Keratinocyte (primary cell): ENCODE data around the gene PLEKHA1. TPM values are rescaled to one million over a fixed set of nuclear protein-coding genes. Genes with fewer than 3 reads are reported as not detected.

Source experiments
- DNase-seq: peaks from one replicate; pipeline ENCODE4 v3.0.0-alpha.2; 2011; ENCODE audit warnings: low read depth, missing footprints, low spot score
- FAIRE-seq: peaks from 2 replicates; lab custom pipeline; 2011; peaks lifted over from hg19 to GRCh38; lab: Jason Lieb, UNC
- H2AFZ ChIP-seq: 2 replicates; pipeline ENCODE4 v1.6.0; 2012; ENCODE audit warnings: low read length, control low read depth, inconsistent platforms; ENCODE audit not compliant: control insufficient read depth
- H3K27ac ChIP-seq: 2 replicates; pipeline ENCODE4 v1.5.1; 2011; ENCODE audit warnings: low read length; ENCODE audit not compliant: control insufficient read depth, insufficient read depth
- H3K27me3 ChIP-seq: 3 replicates; pipeline ENCODE4 v1.6.0; 2011; ENCODE audit warnings: low read length; ENCODE audit not compliant: control insufficient read depth, insufficient read depth; ENCODE audit errors: extremely low read depth
- H3K36me3 ChIP-seq, 2 experiments: 2 replicates in 1 of 2; 3 replicates in 1 of 2; pipeline ENCODE4 v1.5.1; 2011; ENCODE audit warnings: low read length in 2 of 2, mild to moderate bottlenecking in 1 of 2; ENCODE audit not compliant: control insufficient read depth in 2 of 2, insufficient read depth in 2 of 2; ENCODE audit errors: extremely low read depth in 1 of 2
- H3K4me1 ChIP-seq: 3 replicates; pipeline ENCODE4 v1.5.1; 2011; ENCODE audit warnings: low read length; ENCODE audit not compliant: control insufficient read depth, insufficient read depth; ENCODE audit errors: extremely low read depth
- H3K4me2 ChIP-seq: 3 replicates; pipeline ENCODE4 v1.6.0; 2011; ENCODE audit warnings: low read depth, low read length; ENCODE audit not compliant: control insufficient read depth, insufficient read depth; ENCODE audit errors: extremely low read depth
- H3K4me3 ChIP-seq, 3 experiments: fragments of 200-600 bp in 1 of 3; sonication (generic) in 1 of 3; 2 replicates in 2 of 3; 3 replicates in 1 of 3; pipeline ENCODE4 v1.5.1; 2011 to 2016; ENCODE audit warnings: low read length in 3 of 3, mild to moderate bottlenecking in 3 of 3, control low read depth in 2 of 3, inconsistent platforms in 1 of 3, low read depth in 1 of 3, mixed read lengths in 1 of 3, mixed run types in 1 of 3, moderate library complexity in 1 of 3; ENCODE audit not compliant: control insufficient read depth in 2 of 3, insufficient read depth in 2 of 3; ENCODE audit errors: extremely low read depth in 1 of 3
- H3K79me2 ChIP-seq: 2 replicates; pipeline ENCODE4 v1.6.0; 2012; ENCODE audit warnings: low read length; ENCODE audit not compliant: control insufficient read depth, insufficient read depth
- H3K9ac ChIP-seq: 3 replicates; pipeline ENCODE4 v1.6.0; 2011; ENCODE audit warnings: low read length; ENCODE audit not compliant: control insufficient read depth, insufficient read depth; ENCODE audit errors: extremely low read depth
- H3K9me1 ChIP-seq: 3 replicates; pipeline ENCODE4 v1.6.0; 2011; ENCODE audit warnings: low read length; ENCODE audit not compliant: control insufficient read depth, insufficient read depth; ENCODE audit errors: extremely low read depth
- H3K9me3 ChIP-seq: 2 replicates; pipeline ENCODE4 v1.5.1; 2012; ENCODE audit warnings: low read depth, low read length; ENCODE audit not compliant: control insufficient read depth
- H4K20me1 ChIP-seq: 3 replicates; pipeline ENCODE4 v1.6.0; 2011; ENCODE audit warnings: low read length; ENCODE audit not compliant: control insufficient read depth, insufficient read depth; ENCODE audit errors: extremely low read depth
- CTCF ChIP-seq, 3 experiments: IDR thresholded peaks in 1 of 3; conservative IDR thresholded peaks in 1 of 3; optimal IDR thresholded peaks in 1 of 3; 2 replicates in 2 of 3; 3 replicates in 1 of 3; pipeline versions ENCODE3 to v1.5.1; 2011; ENCODE audit warnings: low read length in 3 of 3, mild to moderate bottlenecking in 3 of 3, moderate library complexity in 2 of 3, control low read depth in 1 of 3, inconsistent platforms in 1 of 3; ENCODE audit not compliant: insufficient read depth in 2 of 3; ENCODE audit errors: extremely low read depth in 1 of 3
- EZH2 ChIP-seq: IDR thresholded peaks from one replicate; pipeline ENCODE4 v1.6.1; 2012; ENCODE audit warnings: inconsistent platforms, mild to moderate bottlenecking, low read length, moderate library complexity
- dilution Hi-C: fragments of 300-500 bp; cut with MboI; formaldehyde crosslinking; loops from one replicate; pipeline ENCODE4 v1.7.0; 2020; ENCODE audit warnings: low sequenced_read_pairs; ENCODE audit not compliant: extremely low pct_ligation_motif_present
- polyA plus RNA-seq, 5 experiments: library from polyadenylated mRNA; depleted of rRNA in 3 of 5; stranded (reverse) in 3 of 5; stranded (forward) in 1 of 5; unstranded in 1 of 5; fragments of >200 nt; gene quantifications; 1 replicate in 1 of 5; 2 replicates in 3 of 5; 3 replicates in 1 of 5; pipeline versions ENCODE4 v1.2.1 to v1.2.3, GENCODE V29; 2011 to 2012; ENCODE audit warnings: missing spikeins in 2 of 5, low read depth in 1 of 5, low replicate concordance in 1 of 5

PLEKHA1 gene
- polyA plus RNA-seq, 1 donor (not counting 4 experiments of a cell fraction or from before 2014, with no cell fraction given), result 66.7 TPM

- peaks cover 2% of the 10 kb centered on the region for H3K27me3 ChIP-seq
- H3K9me3 ChIP-seq, result no peaks in the 10 kb centered on the region
- no peak for DNase-seq
- H3K27ac ChIP-seq, result no peak overlapping the region
- no peak for TF ChIP-seq CTCF (optimal IDR thresholded peaks at IDR 0.05 in 1 of 3, IDR thresholded peaks at IDR 0.05 in 1 of 3, conservative IDR thresholded peaks at IDR 0.05 in 1 of 3; ENCODE audit: extremely low read depth in 1 of 3, insufficient read depth in 2 of 3, low read length in 3 of 3)
- no peak for TF ChIP-seq EZH2
- H3K4me1 ChIP-seq, result peaks cover 51% of the 10 kb centered on the region
- no peak overlapping the region for H3K4me3 ChIP-seq
- no peak overlapping the region for H2AFZ ChIP-seq
- dilution Hi-C loops, result no loop called here
- H3K9ac ChIP-seq, result no peak overlapping the region
- no peaks in the 10 kb centered on the region for H3K9me1 ChIP-seq
- H3K79me2 ChIP-seq, result peaks cover 74% of the 10 kb centered on the region
- peaks cover 6% of the 10 kb centered on the region for H4K20me1 ChIP-seq
- peaks cover 3 to 19% of the 10 kb centered on the region in 2 experiments for H3K36me3 ChIP-seq
- no peak for FAIRE-seq
- H3K4me2 ChIP-seq, result peak overlapping the region; percentile 7
Observed at GRCh38 chr10:122465401-122466040, 91.0 kb downstream of the PLEKHA1 start.

GRCh38 chr10:122466951-122467381, 92.5 kb downstream of the PLEKHA1 start:
- TF ChIP-seq EZH2, result no peak
- TF ChIP-seq CTCF (optimal IDR thresholded peaks at IDR 0.05 in 1 of 3, IDR thresholded peaks at IDR 0.05 in 1 of 3, conservative IDR thresholded peaks at IDR 0.05 in 1 of 3; ENCODE audit: extremely low read depth in 1 of 3, insufficient read depth in 2 of 3, low read length in 3 of 3), result no peak
- Histone ChIP-seq H3K4me3 (no peak overlapping the region), H3K9me3 (no peaks in the 10 kb centered on the region), H3K4me1 (peaks cover 63% of the 10 kb centered on the region), H3K9ac (no peak overlapping the region), H3K79me2 (peaks cover 83% of the 10 kb centered on the region), H2AFZ (no peak overlapping the region), H3K36me3 (peaks cover 5 to 19% of the 10 kb centered on the region in 2 experiments), H3K27ac (no peak overlapping the region), H3K4me2 (no peak overlapping the region), H3K9me1 (no peaks in the 10 kb centered on the region), H4K20me1 (peaks cover 6% of the 10 kb centered on the region), H3K27me3 (peaks cover 2% of the 10 kb centered on the region)
- dilution Hi-C loops, result no loop called here
- DNase-seq, result no peak
- no peak for FAIRE-seq
